ENCODE results near the gene RSU1.
A peak's percentile ranks its signal among the peaks of the same experiment; 100 is the strongest.
"Not testable (repeated sequence)": the region's sequence is repeated elsewhere in the genome, so short reads cannot be mapped to it uniquely, and the experiment has no call there.

RSU1 gene

GRCh38 chr10:16780338-16780880, 36.8 kb downstream of the RSU1 start:
- no peak for DNase-seq (ENCODE audit: low spot score)

- DNase-seq (ENCODE audit: low spot score), result no peak
These were observed 37.8 kb downstream of the RSU1 start for GRCh38 chr10:16779384-16779915.

GRCh38 chr10:16777473-16778370, 39.5 kb downstream of the RSU1 start:
- DNase-seq (ENCODE audit: low spot score), result peak; percentile 90

GRCh38 chr10:16776896-16777295, 40.3 kb downstream of the RSU1 start:
- DNase-seq (ENCODE audit: low spot score), result no peak

GRCh38 chr10:16773334-16773733, 43.9 kb downstream of the RSU1 start:
- peak; percentile 32 for DNase-seq (ENCODE audit: low spot score)

GRCh38 chr10:16770670-16771069, 46.6 kb downstream of the RSU1 start:
- no peak for DNase-seq (ENCODE audit: low spot score)

- DNase-seq (ENCODE audit: low spot score), result peak; percentile 71
These were observed 47.1 kb downstream of the RSU1 start for GRCh38 chr10:16770141-16770540.

GRCh38 chr10:16769331-16769730, 47.9 kb downstream of the RSU1 start:
- no peak for DNase-seq (ENCODE audit: low spot score)

GRCh38 chr10:16768702-16769101, 48.5 kb downstream of the RSU1 start:
- no peak for DNase-seq (ENCODE audit: low spot score)

- no peak for DNase-seq (ENCODE audit: low spot score)
These were observed 51.5 kb downstream of the RSU1 start for GRCh38 chr10:16765509-16766375.

- DNase-seq (ENCODE audit: low spot score), result no peak
These were observed 55.9 kb downstream of the RSU1 start for GRCh38 chr10:16761300-16761699.

- no peak for DNase-seq (ENCODE audit: low spot score)
These were observed 60.5 kb downstream of the RSU1 start for GRCh38 chr10:16756561-16757221.

- no peak for DNase-seq (ENCODE audit: low spot score)
These were observed 62.5 kb downstream of the RSU1 start for GRCh38 chr10:16754765-16755164.

GRCh38 chr10:16752849-16753248, 64.4 kb downstream of the RSU1 start:
- not testable (repeated sequence) for DNase-seq (ENCODE audit: low spot score)

- no peak for DNase-seq (ENCODE audit: low spot score)
These were observed 65.1 kb downstream of the RSU1 start for GRCh38 chr10:16752099-16752498.

- DNase-seq (ENCODE audit: low spot score), result no peak
These were observed 66.0 kb downstream of the RSU1 start for GRCh38 chr10:16751244-16751643.

GRCh38 chr10:16750461-16750860, 66.8 kb downstream of the RSU1 start:
- DNase-seq (ENCODE audit: low spot score), result no peak

- DNase-seq (ENCODE audit: low spot score), result no peak
These were observed 68.5 kb downstream of the RSU1 start for GRCh38 chr10:16748749-16749148.

GRCh38 chr10:16746856-16747255, 70.4 kb downstream of the RSU1 start:
- peak; percentile 52 for DNase-seq (ENCODE audit: low spot score)

- DNase-seq (ENCODE audit: low spot score), result no peak
These were observed 72.2 kb downstream of the RSU1 start for GRCh38 chr10:16745061-16745460.

GRCh38 chr10:16742165-16742960, 74.9 kb downstream of the RSU1 start:
- DNase-seq (ENCODE audit: low spot score), result no peak

Data from cerebellar cortex (tissue), 1 donor.